Measurements from ENCODE around the gene RESP18. TPM values are rescaled to one million over a fixed set of nuclear protein-coding genes. Genes with fewer than 3 reads are reported as not detected.

RESP18 gene
- total and polyA plus RNA-seq, 7 donors: not detected

Other genes starting within 250 kb of the RESP18 start
- gene NHEJ1, start 171.9 kb downstream of the RESP18 start, total RNA-seq: 10 to 100 TPM; 11.5 to 18.5 (median 13.4) TPM
- gene NHEJ1, start 171.9 kb downstream of the RESP18 start, polyA plus RNA-seq: 10 to 100 TPM; 10.7 to 20.5 (median 15.5) TPM
- gene SLC23A3, start 162.7 kb downstream of the RESP18 start, total RNA-seq: under 1 TPM in 3 of 4 donors, not detected in 1; 0.12 to 0.86 (median 0.16) TPM
- under 1 TPM; 0.09 to 0.25 (median 0.10) TPM for gene SLC23A3, start 162.7 kb downstream of the RESP18 start, polyA plus RNA-seq
- 10 to 100 TPM; 58.5 to 76.0 (median 70.0) TPM for gene CNPPD1, start 155.8 kb downstream of the RESP18 start, total RNA-seq
- gene CNPPD1, start 155.8 kb downstream of the RESP18 start, polyA plus RNA-seq: 10 to 100 TPM; 71.0 to 81.5 (median 72.7) TPM
- 10 to 100 TPM; 28.1 to 38.1 (median 37.1) TPM for gene RETREG2, start 154.5 kb downstream of the RESP18 start, total RNA-seq
- gene RETREG2, start 154.5 kb downstream of the RESP18 start, polyA plus RNA-seq: 10 to 100 TPM; 36.5 to 71.4 (median 62.2) TPM
- gene ZFAND2B, start 126.0 kb downstream of the RESP18 start, total RNA-seq: 10 to 100 TPM; 19.0 to 26.6 (median 22.1) TPM
- 10 to 100 TPM; 22.4 to 46.2 (median 32.6) TPM for gene ZFAND2B, start 126.0 kb downstream of the RESP18 start, polyA plus RNA-seq
- 10 to 100 TPM; 24.4 to 55.7 (median 43.5) TPM for gene ABCB6, start 113.8 kb downstream of the RESP18 start, total RNA-seq
- gene ABCB6, start 113.8 kb downstream of the RESP18 start, polyA plus RNA-seq: 10 to 100 TPM; 31.0 to 64.9 (median 42.2) TPM
- gene ATG9A, start 103.1 kb downstream of the RESP18 start, total RNA-seq: 100 to 1,000 TPM; 111 to 180 (median 122) TPM
- gene ATG9A, start 103.1 kb downstream of the RESP18 start, polyA plus RNA-seq: 100 to 1,000 TPM in 1 of 3 donors, 10 to 100 TPM in 2; 41.6 to 107 (median 74.0) TPM
- gene ANKZF1, start 102.9 kb downstream of the RESP18 start, total RNA-seq: 10 to 100 TPM in 3 of 4 donors, 1 to 10 TPM in 1; 9.3 to 29.4 (median 15.2) TPM
- 10 to 100 TPM in 2 of 3 donors, 1 to 10 TPM in 1; 8.7 to 27.8 (median 14.9) TPM for gene ANKZF1, start 102.9 kb downstream of the RESP18 start, polyA plus RNA-seq
- gene GLB1L, start 87.3 kb downstream of the RESP18 start, total RNA-seq: 1 to 10 TPM in 1 of 4 donors, under 1 TPM in 3; 0.59 to 1.6 (median 0.92) TPM
- 1 to 10 TPM in 1 of 3 donors, under 1 TPM in 2; 0.55 to 3.7 (median 0.82) TPM for gene GLB1L, start 87.3 kb downstream of the RESP18 start, polyA plus RNA-seq
- 10 to 100 TPM; 11.6 to 16.7 (median 14.3) TPM for gene STK16, start 87.3 kb downstream of the RESP18 start, total RNA-seq
- gene STK16, start 87.3 kb downstream of the RESP18 start, polyA plus RNA-seq: 10 to 100 TPM; 15.8 to 38.5 (median 29.7) TPM
- gene TUBA4B, start 79.5 kb downstream of the RESP18 start, total RNA-seq: not detected
- gene TUBA4B, start 79.5 kb downstream of the RESP18 start, polyA plus RNA-seq: under 1 TPM in 1 of 3 donors, not detected in 2; 0.06 TPM
- gene TUBA4A, start 78.8 kb downstream of the RESP18 start, total RNA-seq: 100 to 1,000 TPM; 522 to 707 (median 613) TPM
- gene TUBA4A, start 78.8 kb downstream of the RESP18 start, polyA plus RNA-seq: 100 to 1,000 TPM; 291 to 618 (median 508) TPM
- 100 to 1,000 TPM in 3 of 4 donors, 10 to 100 TPM in 1; 93.1 to 173 (median 117) TPM for gene DNAJB2, start 53.4 kb downstream of the RESP18 start, total RNA-seq
- gene DNAJB2, start 53.4 kb downstream of the RESP18 start, polyA plus RNA-seq: 100 to 1,000 TPM in 2 of 3 donors, 10 to 100 TPM in 1; 99.6 to 204 (median 100) TPM
- 1 to 10 TPM in 1 of 4 donors, under 1 TPM in 1, not detected in 2; 0.91 to 1.1 TPM for gene PTPRN, start 23.3 kb downstream of the RESP18 start, total RNA-seq
- gene PTPRN, start 23.3 kb downstream of the RESP18 start, polyA plus RNA-seq: under 1 TPM; 0.03 to 0.17 (median 0.04) TPM
- gene DNPEP, start 55.2 kb upstream of the RESP18 start, total RNA-seq: 10 to 100 TPM; 60.9 to 88.3 (median 63.9) TPM
- gene DNPEP, start 55.2 kb upstream of the RESP18 start, polyA plus RNA-seq: 10 to 100 TPM; 46.7 to 93.1 (median 68.7) TPM
- over 10,000 TPM; 12,653 to 14,820 (median 13,821) TPM for gene DES, start 85.6 kb upstream of the RESP18 start, total RNA-seq
- over 10,000 TPM in 2 of 3 donors, 1,000 to 10,000 TPM in 1; 8,143 to 13,925 (median 13,727) TPM for gene DES, start 85.6 kb upstream of the RESP18 start, polyA plus RNA-seq
- gene SPEG, start 102.1 kb upstream of the RESP18 start, total RNA-seq: 100 to 1,000 TPM; 239 to 419 (median 304) TPM
- 100 to 1,000 TPM in 2 of 3 donors, 10 to 100 TPM in 1; 34.8 to 190 (median 133) TPM for gene SPEG, start 102.1 kb upstream of the RESP18 start, polyA plus RNA-seq
- gene GMPPA, start 166.1 kb upstream of the RESP18 start, total RNA-seq: 10 to 100 TPM; 14.4 to 23.4 (median 18.2) TPM
- gene GMPPA, start 166.1 kb upstream of the RESP18 start, polyA plus RNA-seq: 10 to 100 TPM; 20.0 to 33.8 (median 26.9) TPM
- under 1 TPM in 2 of 4 donors, not detected in 2; 0.30 to 0.34 TPM for gene ASIC4, start 181.7 kb upstream of the RESP18 start, total RNA-seq
- gene ASIC4, start 181.7 kb upstream of the RESP18 start, polyA plus RNA-seq: under 1 TPM in 2 of 3 donors, not detected in 1; 0.03 to 0.23 TPM
- gene CHPF, start 211.1 kb upstream of the RESP18 start, total RNA-seq: 10 to 100 TPM; 11.9 to 14.2 (median 13.1) TPM
- 10 to 100 TPM in 1 of 3 donors, 1 to 10 TPM in 2; 8.4 to 13.0 (median 9.0) TPM for gene CHPF, start 211.1 kb upstream of the RESP18 start, polyA plus RNA-seq
- gene TMEM198, start 211.3 kb upstream of the RESP18 start, total RNA-seq: 1 to 10 TPM in 3 of 4 donors, under 1 TPM in 1; 0.88 to 3.1 (median 2.0) TPM
- gene TMEM198, start 211.3 kb upstream of the RESP18 start, polyA plus RNA-seq: 1 to 10 TPM in 2 of 3 donors, under 1 TPM in 1; 0.61 to 3.7 (median 2.3) TPM
- 100 to 1,000 TPM in 1 of 4 donors, 10 to 100 TPM in 3; 38.7 to 134 (median 68.0) TPM for gene OBSL1, start 238.8 kb upstream of the RESP18 start, total RNA-seq
- gene OBSL1, start 238.8 kb upstream of the RESP18 start, polyA plus RNA-seq: 10 to 100 TPM; 10.3 to 35.9 (median 22.1) TPM
- under 1 TPM in 2 of 4 donors, not detected in 2; 0.23 to 0.36 TPM for gene INHA, start 239.6 kb upstream of the RESP18 start, total RNA-seq
- 1 to 10 TPM in 1 of 3 donors, under 1 TPM in 2; 0.10 to 1.2 (median 0.18) TPM for gene INHA, start 239.6 kb upstream of the RESP18 start, polyA plus RNA-seq

Measured in psoas muscle (tissue), 7 donors.